K562 (cell line): Measurements from ENCODE around the gene AGAP4. TPM values are rescaled to one million over a fixed set of nuclear protein-coding genes. Genes with fewer than 3 reads are reported as not detected.
"Not testable (repeated sequence)": the region's sequence is repeated elsewhere in the genome, so short reads cannot be mapped to it uniquely, and the experiment has no call there.

Experiments used
- ATAC-seq: fragments of 200-7000 bp; cut with Tn5 transposase; 3 replicates; pipeline ENCODE4 v1.9.1; 2020; ENCODE audit warnings: moderate library complexity
- BruUV-seq: library from RNA; stranded (reverse); fragments of 400-500 nt; replicated peaks from 2 replicates; lab custom pipeline; 2021; lab: Mats Ljungman, UMichigan
- CTCF ChIA-PET: fragments of 300-600 bp; formaldehyde crosslinking; extraction: SDS; loops from one replicate; lab custom pipeline; 2021; ENCODE audit warnings: low intra/inter-chr PET ratio; lab: Yijun Ruan, JAX
- POLR2A ChIA-PET: fragments of 300-600, 350-650 bp; sonication (Branson Sonifier 250); formaldehyde crosslinking; extraction: SDS; loops from one replicate; lab custom pipeline; 2021; ENCODE audit warnings: antibody characterized with exemption, inconsistent platforms; lab: Yijun Ruan, JAX
- DNase-seq, 4 experiments: peaks; one replicate each; pipeline versions ENCODE4 v3.0.0 to v3.0.0-alpha.2; 2011 to 2018; ENCODE audit warnings: low spot score in 3 of 4, mixed read lengths in 3 of 4; ENCODE audit errors: extremely low read depth in 1 of 4
- FAIRE-seq: peaks from 2 replicates; lab custom pipeline; 2011; peaks lifted over from hg19 to GRCh38; lab: Jason Lieb, UNC
- H2AFZ ChIP-seq: 2 replicates; pipeline ENCODE4 v1.6.0; 2011; ENCODE audit warnings: low read depth, low read length, control low read depth, inconsistent platforms
- H3K27ac ChIP-seq: fragments of 200-600 bp; 3 replicates; pipeline ENCODE4 v1.8.0; 2011; ENCODE audit warnings: low read depth, mild to moderate bottlenecking, control low read depth, inconsistent platforms, low read length, moderate library complexity, mixed read lengths; ENCODE audit errors: extremely low read depth
- H3K27me3 ChIP-seq, 2 experiments: fragments of 300-600 bp in 1 of 2; 2 replicates in 1 of 2; 3 replicates in 1 of 2; pipeline versions ENCODE4 v1.6.0 to v1.8.0; 2011; ENCODE audit warnings: inconsistent platforms in 2 of 2, low read length in 2 of 2, mild to moderate bottlenecking in 1 of 2, mixed read lengths in 1 of 2, moderate library complexity in 1 of 2; ENCODE audit not compliant: control insufficient read depth in 2 of 2, insufficient read depth in 2 of 2
- H3K36me3 ChIP-seq: fragments of 300-600 bp; 3 replicates; pipeline ENCODE4 v1.8.0; 2011; ENCODE audit warnings: mild to moderate bottlenecking, low read length, inconsistent platforms; ENCODE audit not compliant: control insufficient read depth, insufficient read depth
- H3K4me1 ChIP-seq, 2 experiments: fragments of 200-600 bp in 1 of 2; replicated peaks in 1 of 2; 2 replicates in 1 of 2; 3 replicates in 1 of 2; pipeline versions ENCODE4 v1.5.1 to v1.8.0; 2011; ENCODE audit warnings: inconsistent platforms in 2 of 2, low read length in 2 of 2, mild to moderate bottlenecking in 1 of 2, mixed read lengths in 1 of 2, moderate library complexity in 1 of 2; ENCODE audit not compliant: control insufficient read depth in 2 of 2, insufficient read depth in 2 of 2
- H3K4me2 ChIP-seq: 2 replicates; pipeline ENCODE4 v1.6.1; 2011; ENCODE audit warnings: low read length, control low read depth, inconsistent platforms, mixed read lengths; ENCODE audit not compliant: insufficient read depth
- H3K4me3 ChIP-seq: fragments of 200-600 bp; sonication (generic), shearing (Covaris generic); 2 replicates; pipeline ENCODE4 v1.5.1; 2016; ENCODE audit warnings: control low read depth, inconsistent platforms
- H3K79me2 ChIP-seq: fragments of 200-600 bp; 3 replicates; pipeline ENCODE4 v1.8.0; 2011; ENCODE audit warnings: low read length, inconsistent platforms; ENCODE audit not compliant: control insufficient read depth, insufficient read depth
- H3K9ac ChIP-seq, 2 experiments: 2 replicates each; pipeline versions ENCODE4 v1.6.0 to v1.6.1; 2011; ENCODE audit warnings: low read depth in 2 of 2, low read length in 2 of 2, control low read depth in 1 of 2, inconsistent platforms in 1 of 2, mild to moderate bottlenecking in 1 of 2, mixed read lengths in 1 of 2; ENCODE audit not compliant: insufficient read depth in 1 of 2
- H3K9me1 ChIP-seq: one replicate; pipeline ENCODE4 v1.6.0; 2011; ENCODE audit warnings: inconsistent platforms, mild to moderate bottlenecking, low read length, moderate library complexity; ENCODE audit not compliant: control insufficient read depth, insufficient read depth
- H3K9me3 ChIP-seq: replicated peaks from 2 replicates; pipeline ENCODE4 v1.5.1; 2011; ENCODE audit warnings: low read depth, low read length, inconsistent platforms; ENCODE audit not compliant: control insufficient read depth, insufficient read depth
- H4K20me1 ChIP-seq: replicated peaks from 2 replicates; pipeline ENCODE4 v1.6.1; 2011; ENCODE audit warnings: low read length, inconsistent platforms, mixed read lengths; ENCODE audit not compliant: control insufficient read depth, insufficient read depth
- CEBPZ ChIP-seq: fragments of 150-350 bp; IDR thresholded peaks from 2 replicates; pipeline ENCODE4 v1.6.1; 2014; ENCODE audit warnings: low read depth, mild to moderate bottlenecking, low read length, borderline replicate concordance
- ETV1 ChIP-seq: fragments of 450-650 bp; conservative IDR thresholded peaks from 2 replicates; pipeline ENCODE4 v1.6.1; 2016; ENCODE audit warnings: missing genetic modification characterization, control low read depth, low read depth, missing compliant biosample characterization
- GABPB2 ChIP-seq: fragments of 250-450 bp; sonication (Bioruptor Pico); conservative IDR thresholded peaks from 2 replicates; pipeline ENCODE4 v1.5.1; 2021; ENCODE audit warnings: mild to moderate bottlenecking
- ZBTB43 ChIP-seq: sonication (generic); formaldehyde crosslinking; IDR thresholded peaks from 2 replicates; pipeline ENCODE4 v1.8.0; 2023; ENCODE audit warnings: mild to moderate bottlenecking, missing genetic modification reagents
- ZNF696 ChIP-seq: fragments of 250-450 bp; sonication (Bioruptor Pico); conservative IDR thresholded peaks from 2 replicates; pipeline ENCODE4 v1.4.0; 2020; ENCODE audit warnings: mild to moderate bottlenecking, moderate library complexity
- WGBS: fragments of 100-300 bp; shearing (Covaris generic); methylation state at CpG from one replicate; pipeline ENCODE4 v1.1.6; 2016; ENCODE audit warnings: low coverage, mixed read lengths; ENCODE audit not compliant: insufficient coverage; ENCODE audit errors: missing lambda C conversion rate; 5-methylcytosine and 5-hydroxymethylcytosine counted together
- in situ Hi-C: fragments of 300-500 bp; cut with MboI; formaldehyde crosslinking; loops from 4 replicates; pipeline ENCODE4 v1.15.0; 2018; ENCODE audit warnings: inconsistent platforms, mixed read lengths
- intact Hi-C: fragments of 100-400 bp; cut with micrococcal nuclease; formaldehyde crosslinking; loops from 2 replicates; pipeline ENCODE4 v1.14.2; 2022
- polyA plus RNA-seq, 8 experiments: library from polyadenylated mRNA; depleted of rRNA in 4 of 8; stranded (reverse) in 5 of 8; unstranded in 3 of 8; fragments of >200 nt; fragmentation: Nextera tagmentation in 2 of 8; fragmentation: Illumina TruSeq in 1 of 8; extraction: Ambion mirVana in 2 of 8; extraction: Trizol in 1 of 8; gene quantifications; 2 replicates each; pipeline versions ENCODE4 v1.2.1 to v1.2.3, GENCODE V29; 2011 to 2014; ENCODE audit warnings: inconsistent platforms in 1 of 8, missing spikeins in 1 of 8
- total RNA-seq, 7 experiments: library from RNA; depleted of rRNA in 6 of 7; stranded (reverse); fragments of >200 nt in 6 of 7; fragmentation: Illumina TruSeq in 2 of 7; extraction: Trizol in 2 of 7; gene quantifications; 2 replicates each; pipeline versions ENCODE4 v1.2.1 to v1.2.3, GENCODE V29; 2011 to 2021; ENCODE audit warnings: low replicate concordance in 1 of 7

Gene AGAP4
- total and polyA plus RNA-seq, 9 of the 15 experiments (the other 6 are each of a cell fraction or from before 2014, with no cell fraction given), result 1.5 to 41.6 (median 15.1) TPM

DNA sequence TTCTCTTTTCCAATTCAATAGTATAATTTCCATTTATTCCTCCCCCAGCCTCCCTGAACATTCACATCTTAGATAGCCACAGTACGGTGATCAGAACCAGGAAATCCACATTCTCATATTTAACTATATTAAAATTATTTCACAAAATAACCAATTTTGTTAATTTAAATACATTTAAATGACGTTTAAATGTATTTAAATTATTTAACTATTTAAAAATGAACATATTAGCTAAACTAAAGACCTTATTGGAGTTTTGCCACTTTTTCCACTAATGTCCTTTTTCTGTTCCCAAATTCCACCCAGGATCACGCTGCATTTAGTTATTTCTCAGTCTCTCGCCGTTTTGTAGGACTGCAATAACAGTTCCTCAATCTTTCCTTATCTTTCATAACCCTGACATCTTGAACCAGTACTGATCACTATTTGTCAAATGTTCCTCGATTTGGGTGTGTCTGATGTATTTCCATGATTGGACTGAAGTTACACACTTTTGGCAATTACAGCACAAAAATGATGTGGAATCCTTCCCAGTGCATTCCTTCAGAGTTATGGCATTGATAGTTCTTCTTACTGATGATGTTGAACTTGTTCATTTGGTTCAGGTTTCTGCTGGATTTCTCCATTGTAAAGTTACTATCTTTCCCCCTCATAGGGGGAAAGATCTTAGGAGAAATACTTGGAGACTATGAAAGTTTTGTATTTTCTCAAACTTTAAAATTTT lies 27.0 kb downstream of the AGAP4 start:
- H4K20me1 ChIP-seq, CTCF ChIA-PET, FAIRE-seq, ATAC-seq, H3K27ac ChIP-seq, H3K27me3 ChIP-seq, H3K4me3 ChIP-seq, H3K4me1 ChIP-seq, intact Hi-C loops, H3K4me2 ChIP-seq, H2AFZ ChIP-seq, POLR2A ChIA-PET, DNase-seq, H3K9ac ChIP-seq, H3K9me1 ChIP-seq, BruUV-seq, H3K36me3 ChIP-seq, H3K79me2 ChIP-seq, H3K9me3 ChIP-seq: not testable (repeated sequence)
- in situ Hi-C loops, result loop anchor here (10.0 to 25.0 kb wide), 2 partner anchors 117 to 1015 kb away; no protein-coding TSS in a partner anchor
- WGBS, result 29% methylated on average over 6 of the region's 6 CpGs

DNA sequence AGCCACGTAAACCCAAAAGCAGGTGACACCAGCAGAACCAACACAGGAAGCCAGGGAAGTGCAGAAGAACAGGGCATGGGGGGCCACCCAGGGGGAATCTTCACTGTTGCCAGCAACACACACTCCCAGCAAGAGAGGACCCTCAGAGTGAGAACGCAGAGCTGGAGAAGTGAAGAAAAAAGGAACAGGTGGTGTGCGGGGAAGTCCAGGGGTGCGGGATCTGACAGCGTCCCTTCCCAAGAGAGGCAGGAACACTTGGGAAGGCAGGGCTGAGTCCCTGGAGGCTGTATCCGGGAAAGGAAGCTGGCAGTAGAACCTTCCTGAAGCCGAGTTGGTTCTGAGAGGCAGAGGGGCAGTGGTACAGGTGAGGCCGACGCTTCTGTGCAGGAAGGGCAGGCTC lies 27.7 kb downstream of the AGAP4 start:
- H3K9me3 ChIP-seq, result 0 out of 2 replicates have a peak, but pooled peaks cover 3% of the 10 kb centered on the region
- no peak overlapping the region for H3K4me3 ChIP-seq
- no peak for TF ChIP-seq ZBTB43 (CRISPR knock-in tag)
- no peak for TF ChIP-seq ETV1
- TF ChIP-seq GABPB2 (CRISPR knock-in tag), result no peak
- TF ChIP-seq ZNF696 (CRISPR knock-in tag), result no peak
- TF ChIP-seq CEBPZ, result no peak
- no peaks in the 10 kb centered on the region; a peak in 3 of 5 replicates for H3K4me1 ChIP-seq
- H3K27me3 ChIP-seq, result no peaks in the 10 kb centered on the region
- intact Hi-C loops, result loop anchor here (10.0 kb wide), 1 partner anchor 575 kb away; no protein-coding TSS in a partner anchor
- CTCF ChIA-PET, result no interaction called here
- ATAC-seq (no peak), FAIRE-seq (no peak), DNase-seq (no peak)
- H3K79me2 ChIP-seq, result no peaks in the 10 kb centered on the region
- WGBS, result 46% methylated on average over 7 of the region's 9 CpGs
- in situ Hi-C loops, result loop anchor here (25.0 kb wide), 1 partner anchor 118 kb away; no protein-coding TSS in a partner anchor
- H2AFZ ChIP-seq, result no peak overlapping the region
- no peak overlapping the region for H3K9ac ChIP-seq
- BruUV-seq, result no TSS peak
- H3K9me1 ChIP-seq, result no peaks in the 10 kb centered on the region
- POLR2A ChIA-PET, result interaction anchor here (0.7 kb wide), 1 partner anchor 497 kb away, joined by 3 read pairs; no protein-coding TSS in a partner anchor
- H3K27ac ChIP-seq, result no peak overlapping the region
- H4K20me1 ChIP-seq, result no peaks in the 10 kb centered on the region
- no peak overlapping the region for H3K4me2 ChIP-seq
- H3K36me3 ChIP-seq, result no peaks in the 10 kb centered on the region
